GF-D8 (cell line): Measurements from ENCODE around the gene PDXDC1.
"Not testable (repeated sequence)": the region's sequence is repeated elsewhere in the genome, so short reads cannot be mapped to it uniquely, and the experiment has no call there.

Experiments used
- DNase-seq: peaks from one replicate; lab custom pipeline; 2025; lab: John Stamatoyannopoulos, UW

PDXDC1 gene

DNA sequence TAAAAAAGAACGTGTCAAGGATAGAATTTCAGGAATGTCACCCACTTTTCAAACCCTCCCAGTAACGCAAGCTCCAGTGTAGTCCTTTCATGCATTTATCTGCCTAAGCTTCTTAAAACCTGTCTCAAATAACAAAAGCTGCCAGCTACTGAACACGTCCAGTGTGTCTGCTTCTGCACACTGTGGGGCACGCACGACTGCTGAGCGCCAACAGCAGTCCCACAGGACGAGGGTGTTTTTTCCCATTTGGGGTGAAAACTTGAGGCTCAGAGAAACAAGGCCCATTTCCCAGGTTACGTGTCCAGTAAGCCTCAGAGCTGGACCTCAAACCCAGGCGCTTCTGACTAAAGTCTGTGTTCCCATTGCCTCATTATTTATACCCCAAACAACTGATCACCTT, 63.9 kb downstream of the PDXDC1 start:
- DNase-seq, result no peak

DNA sequence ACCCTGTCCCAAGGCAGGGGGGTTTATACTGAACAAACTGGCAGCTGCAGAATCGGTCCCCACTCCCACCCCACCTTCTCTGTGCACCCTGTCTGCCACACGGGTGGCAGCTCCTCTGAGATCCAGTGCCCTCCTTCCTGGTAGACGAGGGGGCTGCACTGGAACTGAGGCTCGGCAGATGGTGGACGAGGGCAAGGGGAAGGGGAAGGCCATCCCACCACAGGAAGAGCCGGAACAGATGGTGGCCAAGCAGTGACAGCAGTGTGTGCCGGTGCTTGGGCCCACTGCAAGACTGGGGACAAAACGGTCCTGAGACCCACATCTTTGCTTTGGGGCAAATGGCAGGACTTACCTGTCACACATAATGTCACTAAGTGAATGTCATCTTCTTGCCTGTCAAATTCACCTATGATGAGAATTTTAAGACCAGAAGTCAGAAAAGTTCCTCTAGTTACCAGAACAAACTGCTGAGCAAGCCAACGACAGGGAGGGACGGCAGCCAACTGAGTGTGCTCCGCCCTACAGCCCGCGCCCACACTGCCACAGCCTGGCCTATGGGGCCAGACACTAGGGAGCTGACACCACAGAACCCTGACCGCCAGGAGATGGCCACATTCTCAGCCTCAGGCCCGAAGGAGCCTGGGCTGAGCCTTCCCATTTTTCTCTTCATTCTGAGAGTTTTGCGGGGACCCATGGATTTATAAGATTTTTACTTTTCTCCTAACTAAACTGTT, 66.6 kb downstream of the PDXDC1 start:
- no peak for DNase-seq

DNA sequence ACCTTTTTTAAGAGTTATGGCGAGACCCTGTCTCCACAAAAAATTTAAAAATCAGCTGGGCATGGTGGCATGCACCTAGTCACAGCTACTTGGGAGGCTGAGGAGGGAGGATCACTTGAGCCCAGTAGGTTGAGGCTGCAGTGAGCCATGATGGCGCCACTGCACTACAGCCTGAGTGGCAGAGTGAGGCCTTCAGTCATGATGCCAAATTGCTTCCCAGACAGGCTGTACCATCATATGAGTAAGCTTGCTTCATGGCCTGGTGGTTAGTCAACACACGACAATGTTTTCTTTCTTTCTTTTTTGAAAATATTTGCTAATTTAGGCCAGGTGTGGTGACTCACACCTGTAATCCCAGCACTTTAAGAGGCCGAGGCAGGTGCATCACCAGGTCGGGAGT, 68.5 kb downstream of the PDXDC1 start:
- DNase-seq, result no peak

DNA sequence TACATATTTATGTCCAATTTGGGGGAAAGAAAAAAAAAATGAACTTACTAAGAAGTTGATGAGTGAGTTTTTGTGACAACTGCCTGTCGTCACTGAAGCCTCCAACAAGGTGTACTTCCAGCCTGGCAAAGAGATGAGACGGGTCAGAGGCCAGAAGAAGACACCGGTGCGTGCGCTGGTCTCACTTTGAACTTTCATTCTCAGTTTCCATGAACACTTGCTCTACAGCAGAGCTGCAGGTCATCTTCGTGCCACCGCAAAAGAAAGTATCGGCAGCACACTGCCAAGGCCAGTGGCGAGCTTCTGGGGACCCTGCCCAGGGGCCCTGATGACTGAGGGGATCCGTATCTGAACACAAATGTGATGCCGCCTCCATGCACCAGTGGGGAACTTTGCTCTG, 69.5 kb downstream of the PDXDC1 start:
- no peak for DNase-seq

DNA sequence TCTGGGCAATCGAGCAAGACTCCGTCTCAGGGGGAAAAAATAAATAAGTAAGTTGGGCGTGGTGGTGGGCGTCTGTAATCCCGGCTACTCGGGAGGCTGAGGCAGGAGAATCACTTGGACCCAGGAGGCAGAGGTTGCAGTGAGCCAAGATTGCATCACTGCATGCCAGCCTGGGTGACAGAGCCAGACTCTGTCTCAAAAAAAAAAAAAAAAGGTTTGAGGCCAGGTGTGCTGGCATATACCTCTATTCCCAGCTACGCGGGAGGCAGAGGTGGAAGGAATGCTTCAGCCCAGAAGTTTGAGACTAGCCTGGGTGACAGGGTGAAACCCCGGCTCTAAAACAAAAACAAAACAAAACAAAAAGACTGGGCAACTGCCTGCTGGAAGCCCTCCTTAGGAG, 70.4 kb downstream of the PDXDC1 start:
- not testable (repeated sequence) for DNase-seq

DNA sequence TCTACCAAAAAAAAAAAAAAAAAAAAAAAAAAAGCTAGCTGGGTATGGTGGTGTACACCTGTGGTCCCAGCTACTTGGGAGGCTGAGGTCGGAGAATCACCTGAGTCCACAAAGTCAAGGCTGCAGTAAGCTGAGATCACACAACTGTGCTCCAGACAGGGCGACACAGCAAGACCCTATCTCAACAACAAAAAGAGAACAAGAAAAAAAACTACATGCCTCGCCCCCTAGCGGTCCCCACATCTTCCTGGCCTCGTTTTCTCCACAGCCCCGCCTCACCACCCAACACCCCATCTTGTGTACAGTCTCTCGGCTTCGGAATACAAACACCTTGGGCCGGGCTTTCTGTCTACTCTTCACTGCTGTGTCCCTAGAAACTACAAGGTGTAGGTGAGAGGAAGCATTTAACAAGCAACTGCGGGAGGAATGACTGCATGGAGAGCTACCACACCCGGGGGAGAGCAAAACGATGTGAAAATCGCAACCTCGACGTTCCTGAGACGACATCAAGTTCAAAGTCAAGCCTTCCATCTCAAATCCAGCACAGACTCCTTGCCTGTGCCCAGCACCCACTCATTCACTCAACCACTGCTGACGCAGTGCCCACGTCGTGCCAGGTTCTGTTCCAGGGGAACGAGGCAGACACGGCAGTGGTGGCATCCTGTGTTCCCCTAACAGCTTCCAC, 72.0 kb downstream of the PDXDC1 start:
- no peak for DNase-seq

DNA sequence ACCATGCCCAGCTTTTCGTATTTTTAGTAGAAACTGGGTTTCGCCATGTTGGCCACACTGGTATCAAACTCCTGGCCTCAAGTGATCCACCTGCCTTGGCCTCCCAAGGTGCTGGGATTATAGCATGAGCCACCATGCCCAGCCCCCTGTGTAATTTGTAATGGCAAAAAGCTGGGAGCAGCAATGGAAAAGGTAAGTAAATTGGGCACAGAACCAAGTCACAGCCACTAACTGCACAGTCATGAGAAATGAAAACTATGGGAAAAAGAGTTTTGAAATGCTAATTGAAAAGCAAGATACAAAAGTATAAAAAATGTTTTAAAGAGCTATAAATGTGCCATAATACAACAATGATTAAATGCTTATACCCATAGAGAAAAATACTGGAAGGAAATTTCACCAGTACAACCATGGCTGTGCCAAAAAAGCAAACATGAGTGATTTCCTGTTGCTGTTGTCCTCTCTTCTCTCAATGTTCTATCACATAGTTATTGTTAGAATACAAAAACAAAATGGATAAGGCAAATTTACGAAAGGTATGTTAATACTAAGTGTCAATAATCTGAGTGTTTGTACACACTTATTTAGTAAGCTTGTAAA, 74.9 kb downstream of the PDXDC1 start:
- no peak for DNase-seq

DNA sequence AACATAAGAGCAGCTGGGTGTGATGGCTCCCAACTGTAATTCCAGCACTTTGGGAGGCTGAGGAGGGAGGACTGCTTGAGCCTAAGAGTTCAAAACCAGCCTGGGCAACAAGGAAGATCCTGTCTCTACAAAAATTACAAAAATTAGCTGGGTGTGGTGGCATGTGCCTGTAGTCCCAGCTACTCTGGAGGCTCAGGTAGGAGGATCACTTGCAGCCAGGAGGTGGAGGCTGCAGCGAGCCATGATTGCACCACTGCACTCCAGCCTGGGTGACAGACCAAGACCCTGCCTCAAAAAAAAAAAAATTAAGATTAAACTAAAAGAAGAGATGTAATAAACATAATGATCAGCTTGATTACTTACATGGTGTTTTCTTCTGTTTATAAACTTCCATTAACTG, 75.6 kb downstream of the PDXDC1 start:
- not testable (repeated sequence) for DNase-seq

DNA sequence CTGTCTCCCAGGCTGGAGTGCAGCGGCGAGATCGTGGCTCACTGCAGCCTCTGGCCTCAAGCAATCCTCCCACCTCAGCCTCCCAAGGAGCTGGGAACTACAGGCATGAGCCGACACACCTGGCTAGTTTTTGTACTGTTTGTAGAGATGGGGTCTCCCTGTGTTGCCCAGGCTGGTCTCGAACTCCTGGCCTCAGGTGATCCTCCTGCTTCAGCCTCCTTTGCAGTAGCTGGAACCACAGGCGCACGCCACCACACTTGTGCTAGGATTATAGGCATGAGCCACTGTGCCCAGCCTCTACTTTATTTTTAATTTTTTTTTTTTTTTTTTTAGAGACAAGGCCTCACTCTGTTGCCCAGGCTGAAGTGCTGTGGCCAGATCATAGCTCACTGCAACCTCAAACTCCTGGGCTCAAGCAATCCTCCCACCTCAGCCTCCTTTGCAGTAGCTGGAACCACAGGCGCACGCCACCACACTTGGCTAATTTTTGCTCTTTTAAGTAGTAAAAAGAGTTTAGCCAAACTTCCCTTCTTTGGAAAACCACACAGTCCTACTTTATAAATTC, 76.6 kb downstream of the PDXDC1 start:
- no peak for DNase-seq

DNA sequence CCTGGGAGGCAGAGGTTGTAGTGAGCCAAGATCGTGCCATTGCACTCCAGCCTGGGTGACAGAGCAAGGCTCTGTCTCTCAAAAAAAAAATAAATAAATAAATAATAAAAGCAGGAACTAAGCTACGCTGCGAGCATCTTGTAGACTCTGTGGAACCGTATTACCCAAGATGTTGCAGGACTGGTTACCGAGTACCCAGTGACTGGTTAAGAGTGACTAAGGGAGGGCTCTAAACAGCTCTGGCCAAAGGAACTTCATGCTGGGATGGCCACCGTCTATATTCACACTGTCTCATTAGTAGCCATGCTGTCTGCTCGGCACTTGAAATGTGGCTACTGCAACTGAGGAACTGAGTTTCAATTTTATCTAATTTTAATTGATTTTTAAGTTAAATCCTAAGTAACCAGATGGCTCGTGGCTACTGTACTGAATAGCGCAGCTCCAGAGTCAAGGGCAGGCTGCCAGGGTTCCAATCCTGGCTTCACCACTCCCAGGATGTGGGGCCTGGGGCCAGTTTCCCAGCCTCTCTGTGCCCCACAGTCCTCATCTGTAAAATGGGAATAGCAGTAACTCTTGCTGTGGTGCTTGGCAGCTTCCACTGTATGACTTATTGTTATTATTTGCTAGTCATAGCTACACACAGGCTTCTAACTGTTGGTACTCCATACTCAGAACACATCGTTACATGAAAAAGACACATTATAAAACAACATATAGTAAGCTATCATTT, 78.1 kb downstream of the PDXDC1 start:
- DNase-seq, result no peak

DNA sequence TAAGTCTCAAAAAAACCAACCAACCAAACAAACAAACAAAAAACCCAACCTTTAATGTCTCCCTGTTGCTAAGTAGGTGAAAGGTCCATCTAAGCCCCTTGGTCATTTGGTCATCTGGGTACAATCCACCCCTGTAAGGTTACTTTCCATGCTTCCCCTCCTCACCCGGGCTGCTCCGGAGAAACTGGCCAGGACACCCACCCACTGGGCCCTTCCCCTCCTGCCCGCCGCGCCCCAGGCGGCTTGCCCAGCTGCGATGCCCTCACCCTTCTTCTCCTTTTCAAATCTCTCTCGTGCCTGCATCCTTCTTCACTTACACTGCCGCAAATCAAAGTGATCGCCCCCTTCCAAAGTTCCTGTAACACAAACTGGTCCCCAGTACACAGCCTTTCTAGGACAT, 79.1 kb downstream of the PDXDC1 start:
- DNase-seq, result no peak

DNA sequence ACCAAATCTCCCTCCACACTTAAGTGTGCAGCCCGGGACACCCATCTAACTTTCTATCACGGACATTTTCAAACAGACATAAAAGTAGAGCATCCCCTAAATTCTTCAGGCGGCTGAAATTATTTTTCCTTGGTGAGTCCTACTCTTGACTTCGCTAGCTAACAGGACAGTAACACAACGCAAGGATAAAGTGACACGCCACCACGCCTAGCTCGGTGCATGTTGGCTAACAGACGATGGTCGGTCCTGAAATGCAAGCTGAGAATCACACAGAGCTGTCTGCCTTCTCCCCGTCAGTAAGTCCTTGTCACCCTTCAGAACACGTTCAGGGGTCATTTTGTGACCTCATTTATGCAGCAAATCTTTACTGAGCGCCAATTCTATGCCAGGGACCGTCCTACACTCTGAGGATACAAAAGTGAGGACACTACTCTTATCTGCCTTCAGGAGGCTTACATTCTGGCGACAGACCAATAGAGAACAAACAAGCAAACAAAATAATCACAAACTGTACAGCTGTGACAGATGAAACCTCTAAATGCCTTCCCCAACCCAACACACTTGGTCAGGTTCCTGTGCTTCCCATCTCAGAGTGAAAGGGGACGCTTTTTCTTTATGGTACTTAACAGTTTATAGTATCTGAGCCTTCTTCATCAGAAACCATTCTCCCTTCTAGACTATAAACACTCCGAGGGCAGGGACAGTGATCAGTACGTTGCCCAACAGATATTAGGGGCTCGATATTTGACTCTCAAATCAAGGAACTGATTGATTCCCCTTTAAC, 79.7 kb downstream of the PDXDC1 start:
- no peak for DNase-seq

DNA sequence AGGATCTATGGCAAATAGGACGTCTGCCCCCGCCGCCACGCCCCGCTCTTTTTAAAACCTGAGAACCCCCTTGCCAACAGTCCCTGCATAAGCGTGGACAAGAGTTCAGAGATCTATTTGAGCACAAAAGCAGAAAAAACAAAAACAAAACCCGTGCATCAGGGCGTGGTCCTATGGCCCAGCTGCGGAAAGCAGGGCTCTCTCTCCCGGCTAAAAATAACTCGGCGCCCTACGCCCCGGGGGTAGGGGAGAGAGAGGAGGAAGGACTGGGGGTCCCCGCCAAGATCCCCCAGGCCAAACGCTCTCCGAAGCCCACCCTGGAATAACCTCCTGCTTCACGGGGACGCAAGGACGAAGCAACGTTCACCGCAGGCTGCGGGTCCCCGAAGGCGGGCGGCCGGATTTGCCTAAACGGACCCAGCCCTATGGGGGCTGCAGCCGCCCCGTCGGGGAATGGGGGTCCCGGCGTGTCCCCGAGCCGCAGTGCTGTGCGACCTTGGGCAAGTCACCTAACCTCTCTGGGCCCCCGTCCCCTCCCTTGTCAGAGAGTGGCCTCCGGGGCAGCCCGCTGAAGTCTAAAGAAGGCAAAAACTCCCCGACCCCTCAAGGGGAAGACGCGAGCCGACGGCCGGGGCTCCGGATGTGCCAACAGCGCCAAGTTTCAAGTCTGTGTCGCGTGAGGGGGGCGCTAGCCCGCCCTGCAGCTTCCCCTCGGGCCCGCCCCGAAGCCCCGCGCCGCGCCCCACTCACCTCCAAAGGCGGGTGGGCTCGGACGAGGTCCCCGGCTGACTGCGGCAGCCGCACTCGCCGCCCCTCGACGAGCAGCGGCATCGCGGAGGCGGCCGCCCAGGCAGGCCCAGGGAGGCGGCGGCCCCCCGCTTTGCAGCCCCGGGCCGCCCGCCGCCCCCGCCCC, 80.6 kb downstream of the PDXDC1 start:
- DNase-seq, result no peak

DNA sequence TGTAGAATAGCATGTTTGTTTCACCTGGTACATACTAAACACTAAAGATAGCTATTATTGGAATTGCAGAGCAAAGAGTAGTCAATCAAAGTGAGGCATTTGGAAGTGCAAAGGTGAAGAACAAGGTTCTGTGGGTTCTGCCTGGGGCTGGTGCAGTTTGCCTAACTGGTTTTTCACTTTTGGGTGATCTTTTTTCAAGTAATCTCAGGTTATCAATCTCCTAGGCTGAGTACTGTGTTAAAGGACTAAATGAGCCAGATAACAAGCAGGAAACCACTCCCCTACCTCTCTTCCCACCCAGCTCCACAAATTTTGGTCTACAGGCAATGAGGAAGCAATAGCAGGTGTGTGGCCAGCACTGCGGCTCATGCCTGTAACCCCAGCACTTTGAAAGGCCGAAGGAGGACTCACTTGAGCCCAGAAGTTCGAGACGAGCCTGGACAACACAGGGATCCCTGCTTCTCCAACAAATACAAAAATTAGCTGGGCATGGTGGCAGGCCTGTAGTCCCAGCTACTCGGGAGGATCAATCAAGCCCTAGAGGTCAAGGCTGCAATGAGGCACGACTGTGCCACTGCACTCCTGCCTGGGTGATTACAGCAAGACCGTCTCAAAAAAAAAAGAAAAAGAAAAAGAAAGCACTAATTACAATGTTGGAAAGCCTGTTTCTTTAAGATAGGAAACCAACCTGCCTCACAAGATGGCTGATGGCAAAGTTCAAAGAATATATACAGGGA, 83.0 kb downstream of the PDXDC1 start:
- no peak for DNase-seq

DNA sequence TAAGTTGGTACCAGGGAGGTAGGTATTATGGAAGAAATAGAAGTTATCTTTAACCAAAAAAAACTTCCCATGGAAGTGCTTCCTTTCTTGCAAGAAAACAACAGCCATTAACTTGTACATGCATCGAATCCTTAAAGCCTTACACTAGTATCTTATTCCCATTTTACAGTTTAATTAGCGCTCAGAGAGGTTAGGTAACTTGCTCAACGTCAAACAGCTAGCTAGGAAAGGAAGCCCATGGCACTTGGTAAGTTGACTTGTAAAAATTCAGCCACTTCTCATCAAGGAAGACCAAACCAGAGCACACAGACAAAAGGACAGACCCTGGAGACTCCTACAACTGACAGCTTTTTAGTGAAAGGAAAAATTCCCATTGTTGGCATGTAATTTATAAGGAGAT, 84.5 kb downstream of the PDXDC1 start:
- DNase-seq, result no peak

DNA sequence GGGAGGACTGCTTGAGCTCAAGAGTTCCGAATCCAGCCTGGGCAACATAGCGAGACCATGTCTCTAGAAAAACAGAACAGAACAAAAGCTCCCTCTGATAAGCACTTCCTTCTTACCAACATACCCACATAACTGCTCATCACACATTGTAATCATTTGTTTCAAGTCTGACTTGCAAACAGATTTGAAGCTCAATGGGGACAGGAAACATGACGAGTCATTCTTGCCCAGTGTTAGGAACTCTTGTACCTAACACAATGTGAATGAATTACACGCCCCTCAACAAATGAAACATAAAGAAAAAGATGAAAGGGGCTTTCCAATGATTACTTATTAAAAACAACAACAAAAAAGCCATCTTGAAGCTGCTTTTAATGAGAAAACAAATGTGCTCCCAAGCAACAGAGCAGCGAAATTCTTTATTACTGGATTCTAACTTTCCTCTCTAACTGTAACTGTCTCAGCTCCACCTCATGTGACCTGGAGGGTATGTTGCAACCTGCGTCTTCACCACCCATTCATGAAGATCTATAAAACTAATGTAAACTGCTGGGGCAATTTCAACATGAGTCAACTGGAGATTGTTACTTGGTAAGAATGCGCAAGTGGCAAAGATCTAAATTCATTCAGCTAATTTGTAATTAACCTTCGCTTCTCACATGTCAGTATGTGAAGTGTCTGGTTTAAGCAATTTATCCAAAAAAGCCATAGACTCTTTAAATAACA, 87.4 kb downstream of the PDXDC1 start:
- not testable (repeated sequence) for DNase-seq

DNA sequence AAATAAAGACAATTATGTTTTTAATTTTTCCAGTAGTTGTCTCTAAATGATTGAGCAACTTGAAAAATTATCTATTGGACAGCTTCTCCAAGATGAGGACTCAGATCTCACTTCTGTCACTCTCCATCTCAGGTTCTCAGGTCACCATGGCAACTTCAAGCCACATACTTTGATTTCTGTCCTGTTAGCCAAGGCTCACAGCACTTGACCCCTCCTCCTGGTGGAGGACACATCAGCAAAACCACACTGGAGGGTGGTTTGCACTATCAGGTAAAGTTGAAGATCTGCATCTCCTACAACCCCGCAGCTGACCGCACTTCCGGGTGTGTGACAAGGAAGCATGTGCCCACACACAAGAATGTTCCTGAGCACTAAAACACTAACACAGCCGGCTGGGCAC, 91.1 kb downstream of the PDXDC1 start:
- DNase-seq, result not testable (repeated sequence)

DNA sequence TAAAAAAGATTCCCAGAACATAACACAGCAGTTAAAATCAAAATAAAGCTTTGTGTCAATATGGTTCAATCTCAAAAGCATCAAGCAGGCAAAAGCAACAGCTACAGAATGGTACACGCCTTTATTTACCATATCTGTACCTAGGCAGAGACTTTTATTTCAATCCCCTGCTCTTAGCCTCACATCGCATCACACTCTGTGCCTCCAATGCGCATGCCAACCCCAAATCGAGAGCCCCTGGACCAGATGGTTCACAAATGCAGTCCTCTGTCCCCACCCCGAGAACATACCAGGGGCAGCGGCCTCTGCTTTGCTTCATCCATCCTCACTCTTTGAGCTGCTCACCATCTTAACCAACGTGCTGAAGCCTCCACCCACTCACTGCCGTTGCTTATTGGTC, 91.9 kb downstream of the PDXDC1 start:
- DNase-seq, result not testable (repeated sequence)

DNA sequence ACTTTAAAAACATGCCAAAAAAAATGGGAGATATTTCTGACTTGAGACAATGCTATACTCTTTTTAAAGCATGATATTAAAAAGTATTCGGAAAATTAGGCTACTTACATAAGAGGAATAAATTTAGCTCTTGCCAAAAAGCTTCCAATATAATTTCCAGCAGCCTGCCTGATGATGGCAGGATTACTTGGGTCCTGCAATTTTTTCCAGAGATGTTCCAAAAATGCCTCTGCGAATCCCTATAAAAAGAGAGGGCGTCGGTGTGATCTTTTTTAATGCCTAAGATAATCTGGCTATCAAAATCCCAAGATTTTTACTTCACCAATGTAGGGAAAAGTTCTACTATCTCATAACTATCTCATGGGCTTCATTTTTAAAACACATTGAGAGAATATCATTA, 96.2 kb downstream of the PDXDC1 start:
- not testable (repeated sequence) for DNase-seq
